Left renal cortex interstitium (tissue), 4 donors: ENCODE measurements around the gene SNAI3. TPM values are rescaled to one million over a fixed set of nuclear protein-coding genes. Genes with fewer than 3 reads are reported as not detected.

Experiments
- DNase-seq, 4 donors: peaks; one replicate each; pipeline ENCODE4 v3.0.0-alpha.2; 2013; ENCODE audit warnings: low read depth in 4 of 4, low spot score in 2 of 4, missing footprints in 1 of 4
- polyA plus RNA-seq, 4 donors: library from polyadenylated mRNA; unstranded; fragments of 120-200 nt; gene quantifications; one replicate each; pipeline ENCODE4 v1.2.1, GENCODE V29; 2013; ENCODE audit not compliant: insufficient read length in 4 of 4

The SNAI3 gene
- polyA plus RNA-seq, 4 donors: 0.32 to 1.3 (median 0.96) TPM

DNA sequence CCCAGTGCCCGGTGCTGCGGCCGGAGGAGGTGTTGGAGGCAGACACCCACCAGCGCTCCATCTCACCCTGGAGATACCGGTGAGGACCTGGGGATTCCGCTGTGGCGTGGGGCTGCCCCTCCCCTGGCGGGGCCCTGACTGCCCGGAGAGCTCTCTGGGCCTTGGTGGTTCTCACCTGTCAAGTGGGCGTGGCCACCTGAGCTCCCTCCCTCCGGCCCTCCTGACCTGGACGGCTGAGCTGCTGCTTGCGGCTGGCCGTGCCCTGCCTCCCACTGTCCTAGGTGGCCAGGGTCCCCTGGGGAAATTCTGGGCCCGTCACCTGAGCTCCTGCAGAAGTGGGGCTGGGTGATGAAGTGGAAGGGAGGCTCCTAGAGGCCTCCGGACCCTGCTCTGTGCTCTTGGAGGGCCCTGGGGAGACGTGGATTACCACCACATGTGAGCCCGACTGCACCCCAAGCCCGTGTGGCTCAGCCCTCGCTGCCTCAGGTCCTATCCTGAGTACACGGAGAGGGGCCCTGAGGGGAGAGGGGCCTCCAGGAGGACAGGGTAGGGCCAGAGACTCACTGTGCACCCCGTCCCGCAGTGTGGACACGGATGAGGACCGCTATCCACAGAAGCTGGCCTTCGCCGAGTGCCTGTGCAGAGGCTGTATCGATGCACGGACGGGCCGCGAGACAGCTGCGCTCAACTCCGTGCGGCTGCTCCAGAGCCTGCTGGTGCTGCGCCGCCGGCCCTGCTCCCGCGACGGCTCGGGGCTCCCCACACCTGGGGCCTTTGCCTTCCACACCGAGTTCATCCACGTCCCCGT lies 46.9 kb downstream of the SNAI3 start:
- no peak for DNase-seq

DNA sequence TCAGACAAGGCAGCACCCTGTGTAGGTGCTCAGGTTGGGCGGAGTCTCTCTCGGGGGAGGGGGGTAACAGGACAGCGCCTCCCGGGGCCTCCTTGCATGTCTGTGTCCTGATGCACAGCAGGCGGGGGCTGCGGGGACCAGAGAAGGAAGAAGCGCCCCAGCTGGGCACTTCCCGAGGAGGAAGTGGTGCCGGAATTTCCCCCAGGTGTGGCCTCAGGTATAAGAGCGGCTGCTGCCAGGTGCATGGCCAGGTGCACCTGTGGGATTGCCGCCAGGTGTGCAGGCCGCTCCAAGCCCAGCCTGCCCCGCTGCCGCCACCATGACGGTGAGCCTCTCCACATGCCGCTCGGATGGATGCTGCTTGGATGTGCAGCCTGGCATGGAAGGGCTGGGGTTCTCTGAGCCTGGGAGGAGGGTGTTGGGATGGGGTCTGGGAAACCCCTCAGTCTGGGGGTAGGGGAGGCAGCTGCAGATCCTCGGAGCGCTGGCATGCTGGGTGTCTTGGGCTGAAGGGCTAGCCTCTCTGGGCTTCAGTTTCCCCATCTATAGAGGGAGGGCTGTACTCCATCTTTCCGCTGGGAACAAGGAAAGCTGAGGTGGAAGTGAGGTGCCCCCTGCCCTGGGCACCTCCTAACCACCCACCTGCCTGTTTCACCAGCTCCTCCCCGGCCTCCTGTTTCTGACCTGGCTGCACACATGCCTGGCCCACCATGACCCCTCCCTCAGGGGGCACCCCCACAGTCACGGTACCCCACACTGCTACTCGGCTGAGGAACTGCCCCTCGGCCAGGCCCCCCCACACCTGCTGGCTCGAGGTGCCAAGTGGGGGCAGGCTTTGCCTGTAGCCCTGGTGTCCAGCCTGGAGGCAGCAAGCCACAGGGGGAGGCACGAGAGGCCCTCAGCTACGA lies 47.7 kb downstream of the SNAI3 start, which contains the start of gene IL17C:
IL17C (plus strand) TSS at position 250 of the 908 bp plus-strand sequence; CDS start at position 320, 70 bp downstream.
- no peak for DNase-seq

DNA sequence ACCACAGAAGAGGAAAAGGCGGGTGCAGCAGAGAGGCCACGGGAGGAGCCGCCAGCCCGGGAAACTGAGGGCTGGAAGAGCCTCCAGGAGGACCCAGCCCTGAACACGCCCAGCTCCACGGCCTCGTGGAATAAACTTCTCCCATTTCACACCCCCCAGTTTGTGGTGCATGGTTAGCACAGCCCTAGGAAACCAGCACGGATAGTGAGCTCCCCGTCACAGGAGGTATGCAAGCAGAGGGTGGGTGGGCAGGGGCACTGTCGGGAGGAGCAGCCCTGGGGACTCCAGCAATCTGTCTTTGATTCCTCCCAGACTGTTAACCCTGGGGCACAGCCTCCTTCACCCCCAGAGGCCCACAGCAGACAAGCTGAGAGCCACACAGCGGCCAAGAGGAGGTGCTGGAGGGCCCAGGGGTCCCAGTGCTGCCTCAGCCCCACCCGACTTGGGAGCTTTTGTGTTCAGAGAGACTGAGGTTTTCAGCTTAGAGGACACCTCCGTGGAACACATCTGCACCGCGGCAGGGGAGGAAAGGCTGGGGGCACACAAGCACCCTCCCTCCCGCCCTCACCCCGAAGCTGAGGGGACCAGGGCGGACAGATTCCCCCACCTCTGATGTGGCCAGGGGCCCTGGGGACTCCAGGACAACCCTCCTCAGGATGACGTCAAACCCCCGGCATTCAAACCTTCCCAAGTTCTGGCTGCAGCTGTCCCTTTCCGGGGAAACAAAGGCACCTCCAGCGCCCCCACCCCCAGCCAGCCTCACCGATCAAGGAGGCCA lies 49.6 kb downstream of the SNAI3 start:
- no peak for DNase-seq

- no peak for DNase-seq
Measured at GRCh38 chr16:88635671-88636319, 50.5 kb downstream of the SNAI3 start.

DNA sequence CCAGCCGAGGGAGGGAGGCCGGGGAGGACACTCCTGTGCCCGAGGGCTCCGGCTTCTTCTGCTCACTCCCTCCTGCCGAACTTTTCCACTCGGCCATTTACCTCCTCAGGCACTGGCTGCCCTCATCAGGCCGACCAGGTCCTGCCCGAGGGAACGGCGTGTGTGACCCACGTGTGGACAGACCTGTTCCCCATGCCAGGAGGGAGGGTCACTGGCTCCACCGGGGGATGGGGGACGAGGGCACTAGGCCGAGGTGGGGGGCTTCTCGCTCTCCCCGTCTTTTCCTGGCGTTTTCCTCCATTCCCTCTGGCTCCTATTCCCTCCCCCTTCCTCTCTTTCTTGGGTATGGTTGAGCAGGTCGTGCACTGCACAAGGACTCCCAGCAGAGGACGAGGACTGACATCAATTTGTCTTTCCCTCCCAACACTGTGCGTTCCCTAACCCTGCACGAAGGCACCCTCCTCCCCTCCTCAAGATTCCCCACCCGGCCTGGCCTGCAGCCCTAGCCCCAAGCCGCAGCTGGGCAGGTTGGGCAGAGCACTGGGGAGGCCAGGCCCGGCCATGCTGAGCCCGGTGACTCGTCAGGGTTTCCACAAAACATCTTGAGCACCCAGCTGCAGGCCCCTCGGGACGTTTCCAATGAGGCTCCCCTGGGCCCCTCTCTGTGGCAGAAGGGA lies 51.2 kb downstream of the SNAI3 start:
- DNase-seq: no peak

- no peak for DNase-seq
Measured at GRCh38 chr16:88634141-88634993, 51.9 kb downstream of the SNAI3 start.

- DNase-seq: no peak
Measured at GRCh38 chr16:88633684-88634140, 52.6 kb downstream of the SNAI3 start.

DNA sequence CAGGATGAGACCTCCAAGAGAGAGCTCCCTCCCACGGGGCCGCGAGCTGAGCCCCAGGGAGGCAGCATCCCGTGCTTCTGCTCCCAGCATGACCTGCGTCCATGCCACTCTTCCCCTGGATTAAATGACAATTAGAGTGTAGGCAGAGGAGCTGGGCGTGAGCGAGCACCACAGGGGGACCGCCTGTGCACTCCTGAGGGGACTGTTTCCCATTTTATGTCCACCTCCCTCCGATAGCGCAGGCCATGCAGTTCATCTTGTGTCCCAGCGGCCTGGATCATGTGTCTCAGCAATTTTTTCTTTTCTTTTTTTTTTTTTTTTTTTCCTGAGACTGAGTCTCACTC lies 53.7 kb downstream of the SNAI3 start:
- no peak for DNase-seq

DNA sequence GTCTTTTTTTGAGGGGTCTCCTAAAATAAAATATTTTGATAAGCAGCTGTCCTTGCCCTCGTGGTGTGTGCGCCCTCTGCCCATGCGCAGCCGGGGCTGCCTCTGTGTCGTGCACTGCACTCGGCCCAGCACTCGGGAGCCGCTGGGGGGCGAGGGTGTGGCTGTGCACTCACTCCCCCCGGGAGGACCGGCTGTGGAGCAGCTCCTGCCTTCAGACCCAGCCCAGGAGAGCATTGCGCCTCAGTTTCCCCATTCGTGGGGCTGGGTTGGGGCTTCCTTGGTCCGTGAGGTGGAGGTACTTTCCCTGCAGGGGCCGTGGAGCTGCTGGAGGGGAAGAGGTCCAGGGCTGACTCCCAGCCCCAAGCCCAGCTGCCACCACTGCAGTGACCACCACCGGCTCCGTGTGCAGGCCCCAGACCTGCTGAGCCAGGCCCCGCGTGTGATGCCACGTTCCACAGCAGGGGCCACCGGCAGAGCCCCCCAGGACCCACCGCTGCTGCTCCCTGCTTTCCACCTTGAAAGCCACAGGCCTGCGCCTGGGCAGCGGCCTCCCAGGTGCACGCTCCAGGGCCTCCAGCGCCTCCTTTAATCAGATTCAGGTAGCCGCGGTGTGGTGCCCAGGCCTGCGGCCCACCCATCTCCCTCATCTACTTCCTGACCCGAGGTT lies 54.3 kb downstream of the SNAI3 start:
- no peak for DNase-seq

DNA sequence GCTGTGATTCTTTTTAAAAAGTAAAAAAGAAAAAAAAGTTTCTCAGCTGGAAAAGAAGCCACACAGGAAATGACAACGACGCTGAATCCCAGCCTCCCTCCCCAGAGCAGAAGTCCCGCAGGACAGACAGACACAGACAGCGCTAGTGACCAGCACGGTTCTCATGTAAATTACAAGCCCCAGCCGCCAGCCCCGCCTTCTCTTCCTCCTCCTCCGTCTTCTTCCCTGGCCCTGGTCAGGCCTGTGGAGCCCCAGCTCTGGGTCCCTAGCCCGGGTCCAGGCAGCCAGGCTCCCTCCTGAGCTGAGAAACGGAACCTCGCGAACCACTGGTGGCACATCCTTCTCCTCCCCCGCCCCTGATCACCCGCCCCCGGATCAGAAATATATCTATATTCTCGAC lies 54.9 kb downstream of the SNAI3 start:
- no peak for DNase-seq

GRCh38 chr16:88630941-88631340 lies 55.4 kb downstream of the SNAI3 start:
- DNase-seq: no peak

DNA sequence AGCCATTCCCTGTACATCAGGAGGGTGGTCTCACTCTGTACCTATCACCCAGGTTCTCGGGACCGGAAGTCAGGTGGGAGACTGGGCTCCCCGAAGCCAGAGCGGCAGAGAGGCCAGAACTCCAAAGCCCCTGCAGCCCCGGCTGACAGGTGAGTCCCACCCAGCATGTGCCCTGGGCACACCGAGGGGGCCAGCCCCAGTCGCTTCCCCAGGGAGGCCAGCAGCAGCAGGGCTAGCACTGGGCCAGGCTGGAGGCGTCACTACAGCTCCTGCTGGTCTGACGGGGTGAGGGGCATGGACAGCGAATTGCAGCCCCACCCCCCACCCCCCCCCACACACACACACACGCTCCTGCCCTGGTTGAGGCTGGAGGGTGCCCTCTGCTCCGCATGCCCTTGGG lies 55.9 kb downstream of the SNAI3 start:
- DNase-seq: no peak

GRCh38 chr16:88629835-88630234 lies 56.5 kb downstream of the SNAI3 start:
- no peak for DNase-seq

- DNase-seq: no peak
Measured at GRCh38 chr16:88628512-88628974, 57.8 kb downstream of the SNAI3 start.
